Glutamatergic neuron (in vitro differentiated cells): ENCODE data around the gene PDLIM7. TPM values are rescaled to one million over a fixed set of nuclear protein-coding genes. Genes with fewer than 3 reads are reported as not detected.

Experiments used
- DNase-seq: peaks from one replicate; pipeline ENCODE4 v3.0.0; 2022
- H3K27ac Mint-ChIP-seq: one replicate; pipeline ENCODE4 v1.8.0; 2020; ENCODE audit warnings: mild to moderate bottlenecking, mixed read lengths, inconsistent platforms; ENCODE audit not compliant: unreplicated experiment
- H3K27me3 Mint-ChIP-seq: one replicate; pipeline ENCODE4 v1.8.0; 2020; ENCODE audit warnings: mild to moderate bottlenecking, moderate library complexity, mixed read lengths, inconsistent platforms; ENCODE audit not compliant: unreplicated experiment
- H3K36me3 Mint-ChIP-seq: one replicate; pipeline ENCODE4 v1.8.0; 2020; ENCODE audit warnings: mild to moderate bottlenecking, mixed read lengths, inconsistent platforms; ENCODE audit not compliant: unreplicated experiment
- H3K4me1 Mint-ChIP-seq: one replicate; pipeline ENCODE4 v1.8.0; 2020; ENCODE audit warnings: mild to moderate bottlenecking, low read depth, mixed read lengths, inconsistent platforms; ENCODE audit not compliant: unreplicated experiment
- H3K4me3 Mint-ChIP-seq: one replicate; pipeline ENCODE4 v1.8.0; 2020; ENCODE audit warnings: mild to moderate bottlenecking, mixed read lengths, inconsistent platforms; ENCODE audit not compliant: unreplicated experiment
- H3K9me3 Mint-ChIP-seq: one replicate; pipeline ENCODE4 v1.8.0; 2020; ENCODE audit warnings: mild to moderate bottlenecking, moderate library complexity, mixed read lengths, inconsistent platforms; ENCODE audit not compliant: unreplicated experiment
- CTCF ChIP-seq: fragments of 200-600 bp; sonication (generic); IDR thresholded peaks from one replicate; pipeline ENCODE4 v1.5.0; 2021; ENCODE audit not compliant: partially characterized antibody, unreplicated experiment
- total RNA-seq: library from RNA; stranded (reverse); fragmentation: NEBNext Ultra II Directional; extraction: Animal tissue kit (Norgen Biotek cat#: 25700); gene quantifications from one replicate; pipeline ENCODE4 v1.2.1, GENCODE V29; 2021; ENCODE audit not compliant: unreplicated experiment

Gene PDLIM7
- total RNA-seq, 1 donor from 2014 or later = 430 TPM

- peaks cover 10% of the 10 kb centered on the region for H3K27me3 Mint-ChIP-seq
- TF ChIP-seq CTCF = no peak
- H3K4me3 Mint-ChIP-seq = no peak overlapping the region
- H3K9me3 Mint-ChIP-seq = peaks cover 12% of the 10 kb centered on the region
- H3K27ac Mint-ChIP-seq = peak overlapping the region; percentile 66
- H3K4me1 Mint-ChIP-seq = peaks cover 14% of the 10 kb centered on the region
- H3K36me3 Mint-ChIP-seq = peaks cover 5% of the 10 kb centered on the region
- DNase-seq = no peak
Observed at GRCh38 chr5:177440211-177440989, 57.0 kb downstream of the PDLIM7 start.

GRCh38 chr5:177439518-177440053 lies 57.8 kb downstream of the PDLIM7 start:
- no peak for TF ChIP-seq CTCF
- no peak overlapping the region for H3K4me3 Mint-ChIP-seq

GRCh38 chr5:177438468-177438867 lies 58.9 kb downstream of the PDLIM7 start:
- H3K9me3 Mint-ChIP-seq = peaks cover 5% of the 10 kb centered on the region
- peaks cover 5% of the 10 kb centered on the region for H3K36me3 Mint-ChIP-seq
- TF ChIP-seq CTCF = no peak
- DNase-seq = no peak
- H3K4me3 Mint-ChIP-seq = no peak overlapping the region
- peaks cover 8% of the 10 kb centered on the region for H3K4me1 Mint-ChIP-seq
- H3K27ac Mint-ChIP-seq = no peak overlapping the region
- H3K27me3 Mint-ChIP-seq = peaks cover 6% of the 10 kb centered on the region

More at GRCh38 chr5:177439518-177440053, 57.8 kb downstream of the PDLIM7 start:
- Mint-ChIP-seq H3K9me3 (peaks cover 7% of the 10 kb centered on the region), H3K4me1 (peaks cover 11% of the 10 kb centered on the region), H3K36me3 (peaks cover 5% of the 10 kb centered on the region), H3K27ac (no peak overlapping the region), H3K27me3 (peaks cover 6% of the 10 kb centered on the region)
- no peak for DNase-seq

GRCh38 chr5:177437623-177438022 lies 59.8 kb downstream of the PDLIM7 start:
- Mint-ChIP-seq H3K9me3 (peaks cover 5% of the 10 kb centered on the region), H3K36me3 (peaks cover 5% of the 10 kb centered on the region), H3K4me3 (no peak overlapping the region), H3K27me3 (peaks cover 6% of the 10 kb centered on the region), H3K27ac (no peak overlapping the region), H3K4me1 (peaks cover 8% of the 10 kb centered on the region)
- DNase-seq = no peak
- TF ChIP-seq CTCF = no peak

- H3K36me3 Mint-ChIP-seq = peaks cover 5% of the 10 kb centered on the region
- no peak overlapping the region for H3K4me3 Mint-ChIP-seq
- peaks cover 3% of the 10 kb centered on the region for H3K4me1 Mint-ChIP-seq
- H3K9me3 Mint-ChIP-seq = peaks cover 5% of the 10 kb centered on the region
- TF ChIP-seq CTCF = no peak
- H3K27ac Mint-ChIP-seq = no peak overlapping the region
- H3K27me3 Mint-ChIP-seq = peaks cover 4% of the 10 kb centered on the region
- DNase-seq = no peak
Observed at GRCh38 chr5:177435847-177436536, 61.4 kb downstream of the PDLIM7 start.
